HL-60 (cell line): ENCODE results near the gene SFT2D1.

ENCODE experiments used
- DNase-seq, 2 experiments: peaks; one replicate each; pipeline ENCODE4 v3.0.0-alpha.2; 2010 to 2020; ENCODE audit warnings: low read depth in 1 of 2, low spot score in 1 of 2
- H3K27ac ChIP-seq: fragments of 250-450 bp; sonication (Bioruptor Pico); replicated peaks from 2 replicates; pipeline ENCODE4 v1.5.1; 2020; ENCODE audit warnings: mild to moderate bottlenecking, moderate library complexity
- H3K27me3 ChIP-seq: fragments of 250-450 bp; sonication (Bioruptor Pico); 2 replicates; pipeline ENCODE4 v1.5.1; 2021; ENCODE audit warnings: mild to moderate bottlenecking, moderate library complexity; ENCODE audit not compliant: insufficient read depth, poor library complexity, severe bottlenecking
- H3K4me3 ChIP-seq: replicated peaks from 2 replicates; pipeline ENCODE4 v1.5.1; 2011; ENCODE audit warnings: mild to moderate bottlenecking, control low read depth, low read length; ENCODE audit not compliant: insufficient read depth
- GABPA ChIP-seq: IDR thresholded peaks from 2 replicates; pipeline ENCODE4 v1.6.1; 2012; ENCODE audit warnings: low read depth
- POLR2AphosphoS5 ChIP-seq: IDR thresholded peaks from 2 replicates; pipeline ENCODE4 v1.6.1; 2012; ENCODE audit warnings: low read depth
- SPI1 ChIP-seq: IDR thresholded peaks from 2 replicates; pipeline ENCODE4 v1.6.1; 2012; ENCODE audit warnings: low read depth, mild to moderate bottlenecking, borderline replicate concordance
- TF ChIP-seq, protein P1 (sequence below): IDR thresholded peaks from one replicate; pipeline ENCODE4 v1.5.1; 2011; ENCODE audit warnings: low read length, control low read depth, inconsistent platforms; ENCODE audit not compliant: insufficient read depth
- TF ChIP-seq, protein P2 (sequence below): IDR thresholded peaks from 2 replicates; pipeline ENCODE4 v1.6.1; 2012; ENCODE audit warnings: low read depth; ENCODE audit not compliant: insufficient replicate concordance

SFT2D1 gene

DNA sequence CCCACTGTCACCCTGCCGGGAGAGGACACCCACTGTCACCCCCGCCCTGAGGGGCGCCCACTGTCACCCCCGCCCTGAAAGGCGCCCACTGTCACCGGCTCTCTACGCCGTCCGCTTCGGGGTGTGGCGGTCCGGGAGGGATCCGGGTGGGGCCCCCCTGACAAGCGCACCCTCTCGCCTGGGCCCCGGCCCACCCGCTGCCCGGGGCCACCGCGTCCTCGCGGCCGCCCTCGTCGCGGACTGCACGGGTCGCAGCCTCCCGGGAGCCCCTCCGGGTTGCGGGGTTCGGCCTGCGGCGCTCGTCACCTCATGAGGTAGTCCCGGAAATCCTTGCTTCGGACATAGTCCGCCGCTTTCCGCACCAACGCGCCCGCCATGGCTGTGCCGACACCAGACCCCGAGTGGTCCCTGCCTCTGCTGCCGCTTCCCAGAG is 40.2 kb upstream of the SFT2D1 start:
- Histone ChIP-seq H3K27ac (peak overlapping the region; percentile 76), H3K4me3 (peak overlapping the region; percentile 95), H3K27me3 (no peaks in the 10 kb centered on the region)
- DNase-seq, result no peak
- TF ChIP-seq SPI1 (no peak), POLR2AphosphoS5 (peak; percentile 27), GABPA (no peak)
- TF ChIP-seq, protein P1, sequence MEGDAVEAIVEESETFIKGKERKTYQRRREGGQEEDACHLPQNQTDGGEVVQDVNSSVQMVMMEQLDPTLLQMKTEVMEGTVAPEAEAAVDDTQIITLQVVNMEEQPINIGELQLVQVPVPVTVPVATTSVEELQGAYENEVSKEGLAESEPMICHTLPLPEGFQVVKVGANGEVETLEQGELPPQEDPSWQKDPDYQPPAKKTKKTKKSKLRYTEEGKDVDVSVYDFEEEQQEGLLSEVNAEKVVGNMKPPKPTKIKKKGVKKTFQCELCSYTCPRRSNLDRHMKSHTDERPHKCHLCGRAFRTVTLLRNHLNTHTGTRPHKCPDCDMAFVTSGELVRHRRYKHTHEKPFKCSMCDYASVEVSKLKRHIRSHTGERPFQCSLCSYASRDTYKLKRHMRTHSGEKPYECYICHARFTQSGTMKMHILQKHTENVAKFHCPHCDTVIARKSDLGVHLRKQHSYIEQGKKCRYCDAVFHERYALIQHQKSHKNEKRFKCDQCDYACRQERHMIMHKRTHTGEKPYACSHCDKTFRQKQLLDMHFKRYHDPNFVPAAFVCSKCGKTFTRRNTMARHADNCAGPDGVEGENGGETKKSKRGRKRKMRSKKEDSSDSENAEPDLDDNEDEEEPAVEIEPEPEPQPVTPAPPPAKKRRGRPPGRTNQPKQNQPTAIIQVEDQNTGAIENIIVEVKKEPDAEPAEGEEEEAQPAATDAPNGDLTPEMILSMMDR, result no peak
- TF ChIP-seq, protein P2, sequence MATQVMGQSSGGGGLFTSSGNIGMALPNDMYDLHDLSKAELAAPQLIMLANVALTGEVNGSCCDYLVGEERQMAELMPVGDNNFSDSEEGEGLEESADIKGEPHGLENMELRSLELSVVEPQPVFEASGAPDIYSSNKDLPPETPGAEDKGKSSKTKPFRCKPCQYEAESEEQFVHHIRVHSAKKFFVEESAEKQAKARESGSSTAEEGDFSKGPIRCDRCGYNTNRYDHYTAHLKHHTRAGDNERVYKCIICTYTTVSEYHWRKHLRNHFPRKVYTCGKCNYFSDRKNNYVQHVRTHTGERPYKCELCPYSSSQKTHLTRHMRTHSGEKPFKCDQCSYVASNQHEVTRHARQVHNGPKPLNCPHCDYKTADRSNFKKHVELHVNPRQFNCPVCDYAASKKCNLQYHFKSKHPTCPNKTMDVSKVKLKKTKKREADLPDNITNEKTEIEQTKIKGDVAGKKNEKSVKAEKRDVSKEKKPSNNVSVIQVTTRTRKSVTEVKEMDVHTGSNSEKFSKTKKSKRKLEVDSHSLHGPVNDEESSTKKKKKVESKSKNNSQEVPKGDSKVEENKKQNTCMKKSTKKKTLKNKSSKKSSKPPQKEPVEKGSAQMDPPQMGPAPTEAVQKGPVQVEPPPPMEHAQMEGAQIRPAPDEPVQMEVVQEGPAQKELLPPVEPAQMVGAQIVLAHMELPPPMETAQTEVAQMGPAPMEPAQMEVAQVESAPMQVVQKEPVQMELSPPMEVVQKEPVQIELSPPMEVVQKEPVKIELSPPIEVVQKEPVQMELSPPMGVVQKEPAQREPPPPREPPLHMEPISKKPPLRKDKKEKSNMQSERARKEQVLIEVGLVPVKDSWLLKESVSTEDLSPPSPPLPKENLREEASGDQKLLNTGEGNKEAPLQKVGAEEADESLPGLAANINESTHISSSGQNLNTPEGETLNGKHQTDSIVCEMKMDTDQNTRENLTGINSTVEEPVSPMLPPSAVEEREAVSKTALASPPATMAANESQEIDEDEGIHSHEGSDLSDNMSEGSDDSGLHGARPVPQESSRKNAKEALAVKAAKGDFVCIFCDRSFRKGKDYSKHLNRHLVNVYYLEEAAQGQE, result peak; percentile 25

DNA sequence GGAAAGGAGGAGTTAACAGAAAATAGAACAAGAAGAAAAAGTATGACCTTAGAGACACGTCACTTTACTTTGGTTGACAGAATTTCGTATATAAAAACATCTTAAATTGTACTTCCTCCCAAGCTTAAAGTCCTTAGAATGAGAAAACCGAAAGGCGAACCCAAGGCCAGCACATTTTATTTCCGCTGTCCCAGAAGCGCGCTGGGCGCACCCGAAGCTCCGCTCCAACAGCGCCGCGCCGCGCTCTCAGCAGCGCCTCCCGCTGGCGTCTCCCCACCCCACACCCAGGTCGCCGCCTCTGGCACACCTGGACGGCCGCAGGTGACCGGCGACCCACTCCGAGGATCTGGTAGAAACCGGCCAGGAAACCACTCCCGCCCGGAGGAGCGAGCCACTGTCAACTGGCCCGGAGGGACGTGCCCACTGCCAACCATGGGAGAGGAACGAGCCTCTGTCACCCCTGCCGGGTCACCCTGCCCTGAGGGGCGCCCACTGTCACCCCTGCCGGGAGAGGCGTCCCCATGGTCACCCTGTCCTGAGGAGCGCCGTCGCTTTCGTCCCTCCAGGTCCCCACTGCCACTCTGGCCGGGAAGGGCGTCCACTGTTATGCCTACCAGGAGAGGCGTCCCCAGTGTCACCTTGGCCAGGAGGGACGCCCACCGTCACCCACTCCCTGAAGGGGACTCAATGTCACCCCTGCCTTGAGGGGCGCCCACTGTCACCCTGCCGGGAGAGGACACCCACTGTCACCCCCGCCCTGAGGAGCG is 39.6 kb upstream of the SFT2D1 start:
- TF ChIP-seq SPI1 (peak; percentile 27; the same call in 1 of the 2 replicates), POLR2AphosphoS5 (peak; percentile 58)
- TF ChIP-seq, protein P2, result no peak
- TF ChIP-seq, protein P1, result peak; percentile 75
- Histone ChIP-seq H3K4me3 (peak overlapping the region; percentile 95), H3K27ac (peak overlapping the region; percentile 76), H3K27me3 (no peaks in the 10 kb centered on the region)
- peak; percentile 32 to 76 for DNase-seq

DNA sequence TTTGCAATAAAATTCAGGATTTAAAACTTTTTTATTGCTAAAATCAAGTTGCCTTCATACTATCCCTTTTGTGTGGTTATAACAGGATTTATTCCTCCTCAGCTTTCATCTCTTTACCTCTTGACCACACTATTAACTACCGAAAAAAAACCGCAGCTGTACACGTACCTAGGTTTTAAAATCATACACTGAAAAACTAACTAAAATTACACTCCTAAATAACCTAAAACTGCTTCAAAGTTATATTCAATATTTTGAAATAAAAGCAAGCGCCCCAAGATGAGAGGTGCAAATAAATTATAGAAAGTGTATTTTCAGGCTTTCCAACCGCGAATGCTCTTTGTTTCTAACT is 39.0 kb upstream of the SFT2D1 start:
- H3K27me3 ChIP-seq, result no peaks in the 10 kb centered on the region
- DNase-seq, result no peak
- peak overlapping the region; percentile 76 for H3K27ac ChIP-seq
- no peak for TF ChIP-seq SPI1
- TF ChIP-seq, protein P1, result no peak
- peak overlapping the region; percentile 95 for H3K4me3 ChIP-seq

DNA sequence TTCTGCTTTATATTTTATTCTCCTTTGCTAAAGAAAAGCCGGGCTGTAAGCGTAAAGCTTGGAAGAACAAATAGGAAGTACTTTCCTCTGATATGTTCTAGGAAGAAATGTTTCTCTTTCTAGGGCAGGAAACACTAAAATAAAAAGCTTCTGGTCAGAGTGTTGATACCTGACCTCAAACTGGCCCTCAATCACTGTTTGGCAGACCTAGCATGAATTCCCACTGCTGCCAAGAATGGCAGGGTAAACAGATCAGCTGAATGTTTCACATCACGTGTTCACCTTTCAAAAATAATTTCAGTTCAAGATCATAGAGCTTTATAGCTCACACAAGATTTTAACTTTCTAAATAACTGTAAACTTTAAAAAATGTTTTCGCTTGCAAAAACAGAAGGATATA is 37.5 kb upstream of the SFT2D1 start:
- no peak for DNase-seq
- no peak overlapping the region for H3K27ac ChIP-seq
- TF ChIP-seq, protein P1, result no peak
- TF ChIP-seq POLR2AphosphoS5, result no peak
- TF ChIP-seq SPI1, result no peak
- TF ChIP-seq, protein P2, result no peak
- TF ChIP-seq GABPA, result no peak
- no peak overlapping the region for H3K4me3 ChIP-seq
- H3K27me3 ChIP-seq, result no peaks in the 10 kb centered on the region
